ENCODE data around the gene RFPL2.

The RFPL2 gene

GRCh38 chr22:32204856-32205722 lies at the start of gene RFPL2:
TSS of gene RFPL2 (minus strand) at chr22:32205073. CDS start at chr22:32202451, 2,622 bp downstream.
- Histone ChIP-seq H3K27me3 (ENCODE audit: control insufficient read depth in 2 of 2, insufficient read depth in 2 of 2, low read length in 2 of 2) (peaks cover 2 to 11% of the 10 kb centered on the region in 2 donors), H3K4me3 (ENCODE audit: low read length in 2 of 2) (peak within 1 kb of the TSS in 1 of 2 donors; percentile 20), H3K9me3 (ENCODE audit: control insufficient read depth in 2 of 2, low read length in 2 of 2) (no peaks in the 10 kb centered on the region), H3K27ac (ENCODE audit: low read depth in 2 of 2, low read length in 2 of 2) (no peak within 1 kb of the TSS), H3K36me3 (ENCODE audit: control insufficient read depth in 2 of 2, insufficient read depth in 2 of 2, low read length in 2 of 2) (no peaks in the 10 kb centered on the region), H3K9ac (ENCODE audit: low read depth in 1 of 2, low read length in 2 of 2) (no peak within 1 kb of the TSS), H3K4me1 (ENCODE audit: control insufficient read depth in 2 of 2, insufficient read depth in 2 of 2, low read length in 2 of 2) (peaks cover 2 to 10% of the 10 kb centered on the region in 2 donors)

GRCh38 chr22:32249231-32249630 lies 44.4 kb upstream of the RFPL2 start:
- H3K9me3 ChIP-seq (ENCODE audit: control insufficient read depth in 2 of 2, low read length in 2 of 2) = no peaks in the 10 kb centered on the region

GRCh38 chr22:32248276-32248675 lies 43.4 kb upstream of the RFPL2 start:
- H3K4me1 ChIP-seq (ENCODE audit: control insufficient read depth in 2 of 2, insufficient read depth in 2 of 2, low read length in 2 of 2) = no peaks in the 10 kb centered on the region
- H3K27ac ChIP-seq (ENCODE audit: low read depth in 2 of 2, low read length in 2 of 2) = no peak overlapping the region
- no peaks in the 10 kb centered on the region for H3K9me3 ChIP-seq (ENCODE audit: control insufficient read depth in 2 of 2, low read length in 2 of 2)
- H3K27me3 ChIP-seq (ENCODE audit: control insufficient read depth in 2 of 2, insufficient read depth in 2 of 2, low read length in 2 of 2) = peaks cover 0 to 3% of the 10 kb centered on the region in 2 donors
- no peaks in the 10 kb centered on the region for H3K36me3 ChIP-seq (ENCODE audit: control insufficient read depth in 2 of 2, insufficient read depth in 2 of 2, low read length in 2 of 2)
- H3K4me3 ChIP-seq (ENCODE audit: low read length in 2 of 2) = no peak overlapping the region
- no peak overlapping the region for H3K9ac ChIP-seq (ENCODE audit: low read depth in 1 of 2, low read length in 2 of 2)

More at GRCh38 chr22:32249231-32249630, 44.4 kb upstream of the RFPL2 start:
- H3K9ac ChIP-seq (ENCODE audit: low read depth in 1 of 2, low read length in 2 of 2) = no peak overlapping the region
- H3K27me3 ChIP-seq (ENCODE audit: control insufficient read depth in 2 of 2, insufficient read depth in 2 of 2, low read length in 2 of 2) = peaks cover 0 to 3% of the 10 kb centered on the region in 2 donors
- no peaks in the 10 kb centered on the region for H3K4me1 ChIP-seq (ENCODE audit: control insufficient read depth in 2 of 2, insufficient read depth in 2 of 2, low read length in 2 of 2)
- H3K4me3 ChIP-seq (ENCODE audit: low read length in 2 of 2) = no peak overlapping the region
- no peaks in the 10 kb centered on the region for H3K36me3 ChIP-seq (ENCODE audit: control insufficient read depth in 2 of 2, insufficient read depth in 2 of 2, low read length in 2 of 2)
- no peak overlapping the region for H3K27ac ChIP-seq (ENCODE audit: low read depth in 2 of 2, low read length in 2 of 2)

- H3K9me3 ChIP-seq (ENCODE audit: control insufficient read depth in 2 of 2, low read length in 2 of 2) = no peaks in the 10 kb centered on the region
- H3K36me3 ChIP-seq (ENCODE audit: control insufficient read depth in 2 of 2, insufficient read depth in 2 of 2, low read length in 2 of 2) = no peaks in the 10 kb centered on the region
- H3K9ac ChIP-seq (ENCODE audit: low read depth in 1 of 2, low read length in 2 of 2) = no peak overlapping the region
- peaks cover 0 to 3% of the 10 kb centered on the region in 2 donors for H3K27me3 ChIP-seq (ENCODE audit: control insufficient read depth in 2 of 2, insufficient read depth in 2 of 2, low read length in 2 of 2)
- no peak overlapping the region for H3K27ac ChIP-seq (ENCODE audit: low read depth in 2 of 2, low read length in 2 of 2)
- H3K4me1 ChIP-seq (ENCODE audit: control insufficient read depth in 2 of 2, insufficient read depth in 2 of 2, low read length in 2 of 2) = no peaks in the 10 kb centered on the region
- H3K4me3 ChIP-seq (ENCODE audit: low read length in 2 of 2) = no peak overlapping the region
Observed at GRCh38 chr22:32246166-32246565, 41.3 kb upstream of the RFPL2 start.

- Histone ChIP-seq H3K27me3 (ENCODE audit: control insufficient read depth in 2 of 2, insufficient read depth in 2 of 2, low read length in 2 of 2) (peaks cover 0 to 5% of the 10 kb centered on the region in 2 donors), H3K9me3 (ENCODE audit: control insufficient read depth in 2 of 2, low read length in 2 of 2) (no peaks in the 10 kb centered on the region), H3K4me1 (ENCODE audit: control insufficient read depth in 2 of 2, insufficient read depth in 2 of 2, low read length in 2 of 2) (no peaks in the 10 kb centered on the region), H3K4me3 (ENCODE audit: low read length in 2 of 2) (no peak overlapping the region), H3K27ac (ENCODE audit: low read depth in 2 of 2, low read length in 2 of 2) (no peak overlapping the region), H3K9ac (ENCODE audit: low read depth in 1 of 2, low read length in 2 of 2) (no peak overlapping the region), H3K36me3 (ENCODE audit: control insufficient read depth in 2 of 2, insufficient read depth in 2 of 2, low read length in 2 of 2) (no peaks in the 10 kb centered on the region)
Observed at GRCh38 chr22:32245042-32245441, 40.2 kb upstream of the RFPL2 start.

GRCh38 chr22:32244547-32244946 lies 39.7 kb upstream of the RFPL2 start:
- Histone ChIP-seq H3K9ac (ENCODE audit: low read depth in 1 of 2, low read length in 2 of 2) (no peak overlapping the region), H3K4me3 (ENCODE audit: low read length in 2 of 2) (no peak overlapping the region), H3K36me3 (ENCODE audit: control insufficient read depth in 2 of 2, insufficient read depth in 2 of 2, low read length in 2 of 2) (no peaks in the 10 kb centered on the region), H3K27me3 (ENCODE audit: control insufficient read depth in 2 of 2, insufficient read depth in 2 of 2, low read length in 2 of 2) (peaks cover 0 to 5% of the 10 kb centered on the region in 2 donors), H3K9me3 (ENCODE audit: control insufficient read depth in 2 of 2, low read length in 2 of 2) (no peaks in the 10 kb centered on the region), H3K27ac (ENCODE audit: low read depth in 2 of 2, low read length in 2 of 2) (no peak overlapping the region), H3K4me1 (ENCODE audit: control insufficient read depth in 2 of 2, insufficient read depth in 2 of 2, low read length in 2 of 2) (no peaks in the 10 kb centered on the region)

GRCh38 chr22:32240461-32240860 lies 35.6 kb upstream of the RFPL2 start:
- Histone ChIP-seq H3K4me1 (ENCODE audit: control insufficient read depth in 2 of 2, insufficient read depth in 2 of 2, low read length in 2 of 2) (no peaks in the 10 kb centered on the region), H3K4me3 (ENCODE audit: low read length in 2 of 2) (no peak overlapping the region), H3K27me3 (ENCODE audit: control insufficient read depth in 2 of 2, insufficient read depth in 2 of 2, low read length in 2 of 2) (peaks cover 0 to 2% of the 10 kb centered on the region in 2 donors), H3K9me3 (ENCODE audit: control insufficient read depth in 2 of 2, low read length in 2 of 2) (no peaks in the 10 kb centered on the region), H3K9ac (ENCODE audit: low read depth in 1 of 2, low read length in 2 of 2) (no peak overlapping the region), H3K27ac (ENCODE audit: low read depth in 2 of 2, low read length in 2 of 2) (no peak overlapping the region), H3K36me3 (ENCODE audit: control insufficient read depth in 2 of 2, insufficient read depth in 2 of 2, low read length in 2 of 2) (no peaks in the 10 kb centered on the region)

- Histone ChIP-seq H3K9me3 (ENCODE audit: control insufficient read depth in 2 of 2, low read length in 2 of 2) (no peaks in the 10 kb centered on the region), H3K27me3 (ENCODE audit: control insufficient read depth in 2 of 2, insufficient read depth in 2 of 2, low read length in 2 of 2) (peaks cover 0 to 2% of the 10 kb centered on the region in 2 donors), H3K36me3 (ENCODE audit: control insufficient read depth in 2 of 2, insufficient read depth in 2 of 2, low read length in 2 of 2) (no peaks in the 10 kb centered on the region), H3K27ac (ENCODE audit: low read depth in 2 of 2, low read length in 2 of 2) (no peak overlapping the region), H3K9ac (ENCODE audit: low read depth in 1 of 2, low read length in 2 of 2) (no peak overlapping the region), H3K4me3 (ENCODE audit: low read length in 2 of 2) (no peak overlapping the region), H3K4me1 (ENCODE audit: control insufficient read depth in 2 of 2, insufficient read depth in 2 of 2, low read length in 2 of 2) (no peaks in the 10 kb centered on the region)
Observed at GRCh38 chr22:32237906-32238305, 33.0 kb upstream of the RFPL2 start.

GRCh38 chr22:32236970-32237369 lies 32.1 kb upstream of the RFPL2 start:
- H3K4me1 ChIP-seq (ENCODE audit: control insufficient read depth in 2 of 2, insufficient read depth in 2 of 2, low read length in 2 of 2) = no peaks in the 10 kb centered on the region
- H3K27ac ChIP-seq (ENCODE audit: low read depth in 2 of 2, low read length in 2 of 2) = no peak overlapping the region
- no peak overlapping the region for H3K9ac ChIP-seq (ENCODE audit: low read depth in 1 of 2, low read length in 2 of 2)
- no peaks in the 10 kb centered on the region for H3K9me3 ChIP-seq (ENCODE audit: control insufficient read depth in 2 of 2, low read length in 2 of 2)
- no peaks in the 10 kb centered on the region for H3K36me3 ChIP-seq (ENCODE audit: control insufficient read depth in 2 of 2, insufficient read depth in 2 of 2, low read length in 2 of 2)
- H3K4me3 ChIP-seq (ENCODE audit: low read length in 2 of 2) = no peak overlapping the region
- H3K27me3 ChIP-seq (ENCODE audit: control insufficient read depth in 2 of 2, insufficient read depth in 2 of 2, low read length in 2 of 2) = peaks cover 0 to 2% of the 10 kb centered on the region in 2 donors

- Histone ChIP-seq H3K4me3 (ENCODE audit: low read length in 2 of 2) (no peak overlapping the region), H3K27ac (ENCODE audit: low read depth in 2 of 2, low read length in 2 of 2) (no peak overlapping the region), H3K9me3 (ENCODE audit: control insufficient read depth in 2 of 2, low read length in 2 of 2) (no peaks in the 10 kb centered on the region), H3K4me1 (ENCODE audit: control insufficient read depth in 2 of 2, insufficient read depth in 2 of 2, low read length in 2 of 2) (no peaks in the 10 kb centered on the region), H3K9ac (ENCODE audit: low read depth in 1 of 2, low read length in 2 of 2) (no peak overlapping the region), H3K27me3 (ENCODE audit: control insufficient read depth in 2 of 2, insufficient read depth in 2 of 2, low read length in 2 of 2) (no peaks in the 10 kb centered on the region), H3K36me3 (ENCODE audit: control insufficient read depth in 2 of 2, insufficient read depth in 2 of 2, low read length in 2 of 2) (no peaks in the 10 kb centered on the region)
Observed at GRCh38 chr22:32233091-32233490, 28.2 kb upstream of the RFPL2 start.

Data from mucosa of rectum (tissue), 2 donors.